Measurements from ENCODE around the gene CCNA1.

DNA sequence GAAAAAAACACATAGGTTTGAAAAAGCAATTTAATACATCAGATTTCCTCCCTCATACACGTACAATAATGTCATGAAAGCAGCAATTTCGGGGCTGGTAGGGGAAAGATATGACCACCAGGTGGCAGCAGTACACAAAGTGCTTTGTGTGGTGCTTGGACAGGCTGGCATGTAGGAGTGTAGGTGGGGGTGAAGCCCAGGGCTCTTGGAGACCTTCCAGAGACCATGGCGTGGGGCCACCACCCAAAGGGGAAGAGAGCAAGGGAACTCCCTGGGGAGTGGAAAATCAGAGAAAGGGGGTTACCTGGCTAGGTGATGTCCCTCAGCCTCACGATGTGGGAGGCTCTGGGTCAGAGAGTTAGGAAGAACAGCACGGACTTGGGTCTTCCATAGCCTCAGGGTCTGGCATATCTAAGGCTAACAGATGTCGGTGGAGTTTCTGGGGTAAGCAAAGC, 11.8 kb upstream of the CCNA1 start:
- TF ChIP-seq, protein P1, sequence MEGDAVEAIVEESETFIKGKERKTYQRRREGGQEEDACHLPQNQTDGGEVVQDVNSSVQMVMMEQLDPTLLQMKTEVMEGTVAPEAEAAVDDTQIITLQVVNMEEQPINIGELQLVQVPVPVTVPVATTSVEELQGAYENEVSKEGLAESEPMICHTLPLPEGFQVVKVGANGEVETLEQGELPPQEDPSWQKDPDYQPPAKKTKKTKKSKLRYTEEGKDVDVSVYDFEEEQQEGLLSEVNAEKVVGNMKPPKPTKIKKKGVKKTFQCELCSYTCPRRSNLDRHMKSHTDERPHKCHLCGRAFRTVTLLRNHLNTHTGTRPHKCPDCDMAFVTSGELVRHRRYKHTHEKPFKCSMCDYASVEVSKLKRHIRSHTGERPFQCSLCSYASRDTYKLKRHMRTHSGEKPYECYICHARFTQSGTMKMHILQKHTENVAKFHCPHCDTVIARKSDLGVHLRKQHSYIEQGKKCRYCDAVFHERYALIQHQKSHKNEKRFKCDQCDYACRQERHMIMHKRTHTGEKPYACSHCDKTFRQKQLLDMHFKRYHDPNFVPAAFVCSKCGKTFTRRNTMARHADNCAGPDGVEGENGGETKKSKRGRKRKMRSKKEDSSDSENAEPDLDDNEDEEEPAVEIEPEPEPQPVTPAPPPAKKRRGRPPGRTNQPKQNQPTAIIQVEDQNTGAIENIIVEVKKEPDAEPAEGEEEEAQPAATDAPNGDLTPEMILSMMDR (conservative IDR thresholded peaks at IDR 0.05; ENCODE audit: low read length): peak; percentile 95
- no peak for TF ChIP-seq EZH2phosphoT487 (IDR thresholded peaks at IDR 0.05; ENCODE audit: borderline replicate concordance)
